HG02588 (cell line): ENCODE measurements around the gene YKT6.
"Not testable (repeated sequence)": the region's sequence is repeated elsewhere in the genome, so short reads cannot be mapped to it uniquely, and the experiment has no call there.

Experiments used
- ATAC-seq: cut with Tn5 transposase; IDR thresholded peaks from one replicate; pipeline ENCODE4 v1.9.1; 2021; ENCODE audit warnings: mild to moderate bottlenecking, moderate library complexity; ENCODE audit not compliant: unreplicated experiment

The YKT6 gene

DNA sequence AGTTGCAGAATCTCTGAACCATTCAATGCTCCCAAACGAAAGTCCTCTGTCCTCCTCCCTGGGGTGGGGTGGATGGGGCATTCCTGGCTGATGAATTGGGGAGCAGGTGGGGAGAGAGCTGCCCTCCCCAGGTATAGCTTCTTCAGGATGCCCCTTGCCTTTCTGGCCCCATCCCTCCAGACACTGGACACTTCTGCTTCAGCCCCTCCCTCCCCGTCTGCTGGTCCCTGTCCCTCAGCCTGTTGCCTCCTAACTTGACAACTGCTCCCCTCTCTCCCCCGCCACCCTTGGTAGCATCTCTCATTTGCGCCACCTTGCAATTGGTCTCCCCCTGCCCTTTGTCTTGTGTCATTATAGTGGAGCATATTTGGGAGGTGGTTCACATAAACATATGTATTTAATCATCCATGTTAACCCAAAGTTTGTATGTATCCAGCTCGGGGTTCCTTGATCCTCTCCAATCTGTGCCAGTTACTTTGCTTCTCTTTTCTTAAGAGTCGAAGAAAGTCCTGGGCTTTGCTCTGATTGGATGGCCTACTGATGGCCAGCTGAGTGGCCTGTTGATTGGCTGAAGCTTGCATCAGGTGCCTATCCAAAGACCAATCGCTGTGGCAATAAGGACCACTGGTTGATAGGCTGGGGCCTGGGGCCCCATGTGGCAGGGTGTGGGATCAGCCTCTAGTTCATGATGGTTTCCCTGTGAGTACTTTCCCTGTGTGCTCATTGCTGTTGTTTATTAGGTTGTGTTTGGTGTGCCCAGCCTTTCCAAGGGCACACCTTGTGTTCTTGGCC lies 7.6 kb upstream of the YKT6 start:
- no peak for ATAC-seq

- ATAC-seq = no peak
Observed at GRCh38 chr7:44194069-44194468, 6.7 kb upstream of the YKT6 start.

DNA sequence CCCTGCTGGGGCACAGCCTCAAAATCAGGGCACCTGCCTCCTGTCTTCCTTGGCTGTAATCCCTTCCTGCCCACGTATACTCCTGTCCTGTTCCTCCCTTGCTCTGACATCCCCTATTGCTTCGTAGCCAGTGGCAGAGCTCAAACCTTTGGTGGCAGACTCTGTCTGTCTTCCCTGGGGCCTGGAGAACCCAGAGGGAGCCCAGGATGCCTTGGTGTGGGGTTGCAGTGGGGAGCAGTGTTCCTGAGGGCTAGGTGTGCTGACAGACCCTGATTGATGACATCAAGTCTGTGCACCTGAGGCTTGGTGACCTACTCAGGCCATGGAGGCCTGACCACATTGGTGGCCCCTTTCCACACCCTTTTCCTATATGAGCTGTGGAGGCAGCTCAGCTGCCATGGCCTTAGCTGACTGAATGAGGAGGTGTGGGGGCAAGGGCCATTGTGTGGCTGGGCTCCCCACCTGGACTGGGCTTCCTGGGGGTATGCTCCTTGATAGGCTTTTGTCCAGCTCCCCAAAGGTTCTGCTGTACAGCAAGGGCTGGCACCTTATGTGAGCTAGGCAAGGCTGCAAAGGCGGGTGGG lies 6.1 kb upstream of the YKT6 start:
- no peak for ATAC-seq

GRCh38 chr7:44195889-44196288 lies 4.9 kb upstream of the YKT6 start:
- no peak for ATAC-seq

DNA sequence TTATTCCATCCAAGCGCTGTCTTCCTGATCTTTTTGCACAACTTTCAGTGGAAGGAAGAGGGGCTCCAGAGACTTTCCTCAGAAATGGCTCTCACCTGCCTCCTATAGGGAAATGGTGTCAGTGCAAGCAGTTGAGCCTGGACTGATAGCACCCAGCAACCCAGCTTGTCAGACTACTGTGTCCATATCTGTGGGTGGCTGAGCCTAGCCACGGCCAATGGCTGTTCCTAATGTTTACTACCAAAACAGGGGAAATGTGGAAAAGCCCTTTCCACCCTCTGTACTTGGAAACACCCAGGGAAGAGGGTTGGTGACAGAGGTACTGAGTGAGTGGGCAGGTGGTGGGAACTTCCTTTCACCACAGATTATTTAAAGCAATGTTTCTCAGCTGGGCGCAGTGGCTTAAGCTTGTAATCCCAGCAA lies 4.3 kb upstream of the YKT6 start:
- ATAC-seq = no peak

DNA sequence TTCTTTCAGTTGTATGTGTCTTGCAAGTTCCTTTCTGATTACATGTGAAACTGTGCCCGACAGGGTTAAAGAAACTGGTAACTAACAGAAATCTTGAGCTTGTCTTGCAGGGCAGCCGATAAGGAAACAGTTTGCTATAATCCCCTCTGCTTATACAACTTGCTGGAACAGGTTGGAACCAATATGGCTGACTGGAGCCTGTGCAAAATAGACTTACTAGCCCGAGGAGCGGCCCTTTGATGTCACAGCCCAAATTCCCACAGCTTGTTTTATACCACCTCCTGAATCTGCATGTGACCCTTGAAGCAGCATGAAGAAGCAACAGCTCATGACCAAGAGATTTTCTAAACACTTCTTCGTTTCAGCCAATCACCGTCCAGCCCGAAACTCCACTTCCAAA lies 3.3 kb upstream of the YKT6 start:
- no peak for ATAC-seq

DNA sequence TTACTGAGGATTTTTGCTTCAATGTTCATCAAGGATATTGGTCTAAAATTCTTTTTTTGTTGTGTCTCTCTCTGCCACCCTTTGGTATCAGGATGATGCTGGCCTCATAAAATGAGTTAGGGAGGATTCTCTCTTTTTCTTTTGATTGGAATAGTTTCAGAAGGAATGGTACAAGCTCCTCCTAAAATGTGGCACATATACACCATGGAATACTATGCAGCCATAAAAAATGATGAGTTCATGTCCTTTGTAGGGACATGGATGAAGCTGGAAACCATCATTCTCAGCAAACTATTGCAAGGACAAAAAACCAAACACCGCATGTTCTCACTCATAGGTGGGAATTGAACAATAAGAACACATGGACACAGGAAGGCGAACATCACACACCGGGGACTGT lies 615 bp upstream of the YKT6 start:
- ATAC-seq = not testable (repeated sequence)

DNA sequence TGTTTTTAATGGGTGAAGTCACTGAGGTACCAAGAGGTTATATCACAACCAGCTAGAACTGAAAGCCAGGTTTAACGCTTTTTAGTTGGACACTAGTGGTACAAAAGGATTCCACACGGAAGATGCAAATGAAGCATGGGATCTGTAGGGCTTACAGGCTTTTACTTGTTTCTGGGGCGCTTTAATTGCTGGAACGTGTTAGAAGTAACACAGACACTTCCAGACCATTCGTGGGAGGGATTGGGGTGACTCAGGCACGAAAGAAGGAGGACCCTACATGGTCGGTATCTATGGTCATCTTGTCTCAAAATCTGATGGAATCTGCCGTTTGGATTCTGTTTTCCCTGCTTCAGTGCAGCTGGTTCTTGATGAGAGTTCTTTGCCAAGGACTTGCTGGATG lies 1.0 kb downstream of the YKT6 start:
- no peak for ATAC-seq

GRCh38 chr7:44206008-44206407 lies 5.2 kb downstream of the YKT6 start:
- no peak for ATAC-seq

- ATAC-seq = no peak
Observed at GRCh38 chr7:44208085-44208484, 7.3 kb downstream of the YKT6 start.

DNA sequence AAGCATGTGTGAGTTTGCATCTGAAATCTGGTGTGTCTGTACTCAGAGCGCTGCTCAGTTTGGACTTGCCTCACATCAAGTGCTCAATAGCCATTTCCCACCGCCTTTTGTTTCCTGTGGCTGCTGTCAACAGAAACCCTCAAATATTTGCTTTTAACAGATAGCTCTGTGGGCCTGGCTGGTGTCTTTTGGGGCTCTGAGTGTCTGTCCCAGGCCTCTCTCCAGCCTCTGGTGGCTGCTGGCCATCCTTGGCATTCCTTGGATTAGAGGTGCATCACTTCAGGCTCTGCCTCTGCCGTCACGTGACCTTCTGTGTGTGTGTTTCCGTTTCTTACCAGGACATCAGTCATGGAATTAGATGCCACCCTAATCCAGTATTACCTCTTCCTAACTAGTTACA lies 9.3 kb downstream of the YKT6 start:
- no peak for ATAC-seq

- no peak for ATAC-seq
Observed at GRCh38 chr7:44211126-44211675, 10.4 kb downstream of the YKT6 start.

- ATAC-seq = no peak
Observed at GRCh38 chr7:44212018-44212417, 11.2 kb downstream of the YKT6 start.

GRCh38 chr7:44212581-44213184 lies 11.9 kb downstream of the YKT6 start:
- no peak for ATAC-seq

- no peak for ATAC-seq
Observed at GRCh38 chr7:44213206-44213876, 12.6 kb downstream of the YKT6 start.

DNA sequence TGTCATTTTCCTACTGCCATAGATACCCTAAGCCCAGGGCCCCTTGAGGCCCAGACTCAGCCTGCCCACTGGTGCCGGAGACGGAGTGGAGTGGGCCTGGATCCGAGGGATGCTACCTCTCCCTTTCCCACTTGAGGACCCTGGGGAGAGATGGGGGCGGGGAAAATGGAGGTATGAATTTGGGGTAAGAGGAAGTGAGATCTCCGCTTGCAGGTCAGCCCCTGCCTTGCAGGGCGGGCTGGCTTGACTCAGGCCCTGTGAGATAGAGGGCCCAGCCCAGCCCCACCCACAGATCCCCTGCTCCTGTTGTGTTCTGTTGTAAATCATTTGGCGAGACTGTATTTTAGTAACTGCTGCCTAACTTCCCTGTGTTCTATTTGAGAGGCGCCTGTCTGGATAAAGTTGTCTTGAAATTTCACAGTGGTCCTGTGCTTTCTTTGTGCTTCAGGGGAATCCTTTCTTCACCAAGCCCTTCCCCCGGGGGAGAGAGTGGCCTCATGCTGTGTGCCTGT lies 13.2 kb downstream of the YKT6 start:
- ATAC-seq = no peak

DNA sequence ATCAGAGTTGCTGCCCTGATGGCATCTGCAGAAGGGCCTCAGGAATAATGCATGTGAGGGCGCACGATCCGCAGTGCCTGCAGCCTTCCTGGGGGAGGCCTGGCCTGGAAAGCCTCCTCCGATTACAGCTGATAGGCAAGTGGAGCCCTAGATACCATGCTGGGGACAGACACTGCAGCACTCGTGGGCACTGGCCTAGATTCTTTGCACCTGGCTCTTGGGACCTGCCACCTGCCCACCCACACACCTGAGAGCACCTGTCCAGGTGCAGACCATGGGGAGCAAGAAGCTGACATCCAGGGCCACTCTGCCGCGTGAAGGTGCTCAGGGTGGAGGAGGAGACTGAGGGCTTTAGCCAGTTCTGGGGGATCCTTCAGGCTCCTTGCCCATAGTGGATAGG lies 14.8 kb downstream of the YKT6 start:
- no peak for ATAC-seq

DNA sequence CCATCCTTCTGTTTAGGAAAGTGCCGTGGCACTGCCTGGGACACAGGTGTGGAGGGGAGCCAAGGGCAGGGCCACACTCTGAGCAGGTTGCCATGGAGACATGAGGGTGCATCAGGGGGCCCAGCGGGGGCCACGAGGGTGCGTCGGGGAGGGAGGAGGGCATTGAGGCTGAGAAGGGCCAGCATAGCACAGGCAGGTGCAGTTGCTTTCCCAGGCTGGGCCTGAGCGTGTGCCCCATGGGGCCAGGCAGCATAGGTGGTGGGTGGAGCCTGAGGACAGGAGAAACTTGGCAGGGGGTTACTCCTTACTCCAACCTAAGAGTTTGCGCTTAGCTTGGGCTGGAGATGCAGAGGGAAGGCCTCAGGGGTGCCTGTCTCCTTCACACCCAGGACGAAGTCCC lies 15.2 kb downstream of the YKT6 start:
- no peak for ATAC-seq

DNA sequence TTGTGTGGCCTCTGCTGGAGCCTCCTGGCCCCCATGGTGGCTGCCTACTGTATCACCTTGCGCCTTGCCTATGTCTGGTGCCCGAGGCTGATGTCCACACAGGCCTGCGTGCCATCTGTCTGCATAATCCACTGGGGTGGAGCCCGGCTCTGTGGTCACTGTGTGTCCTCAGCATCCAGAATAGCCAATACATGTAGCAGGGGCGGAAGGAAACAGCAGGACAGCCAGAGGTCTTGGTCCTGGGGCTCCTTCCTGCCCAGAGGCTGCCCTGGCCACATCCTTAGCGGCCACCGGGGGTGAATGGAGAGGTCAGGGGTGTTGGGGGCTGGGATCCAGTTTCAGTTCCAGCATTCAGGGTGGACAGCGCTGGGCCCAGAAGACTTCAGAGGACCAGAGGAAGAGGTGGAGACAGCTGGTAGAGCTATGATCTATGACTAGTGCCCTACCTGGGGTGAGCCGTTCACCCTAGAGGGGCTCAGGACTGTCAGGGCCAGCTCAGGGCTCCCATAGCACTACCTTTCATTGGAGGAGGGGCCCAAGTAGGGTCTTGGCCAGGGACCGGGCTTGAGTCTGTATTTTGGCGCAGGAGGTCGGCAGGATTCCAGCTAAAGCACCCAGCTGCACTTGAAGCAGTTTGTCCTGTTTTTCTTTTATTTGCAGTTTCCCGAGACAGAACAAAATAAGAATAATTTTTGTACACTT lies 15.9 kb downstream of the YKT6 start:
- no peak for ATAC-seq

GRCh38 chr7:44217223-44217714 lies 16.5 kb downstream of the YKT6 start:
- no peak for ATAC-seq
